IPS-20b (cell line): ENCODE measurements around the gene CREB3L2.
"Not testable (repeated sequence)": the region's sequence is repeated elsewhere in the genome, so short reads cannot be mapped to it uniquely, and the experiment has no call there.

ENCODE experiments used
- H3K27ac ChIP-seq: one replicate; pipeline ENCODE4 v1.5.1; 2013; ENCODE audit warnings: low read length
- H3K27me3 ChIP-seq: 2 replicates; pipeline ENCODE4 v1.6.1; 2013; ENCODE audit warnings: mild to moderate bottlenecking, low read length, inconsistent platforms; ENCODE audit not compliant: insufficient read depth
- H3K36me3 ChIP-seq: 2 replicates; pipeline ENCODE4 v1.6.1; 2013; ENCODE audit warnings: low read depth, mild to moderate bottlenecking, inconsistent platforms, low read length, moderate library complexity; ENCODE audit not compliant: insufficient read depth
- H3K4me1 ChIP-seq: 2 replicates; pipeline ENCODE4 v1.6.1; 2013; ENCODE audit warnings: mild to moderate bottlenecking, control low read depth, inconsistent platforms, low read length, moderate library complexity; ENCODE audit not compliant: insufficient read depth
- H3K4me3 ChIP-seq: 2 replicates; pipeline ENCODE4 v1.5.1; 2013; ENCODE audit warnings: mild to moderate bottlenecking, low read length, inconsistent platforms
- H3K9ac ChIP-seq: 2 replicates; pipeline ENCODE4 v1.6.1; 2013; ENCODE audit warnings: low read depth, mild to moderate bottlenecking, inconsistent platforms, low read length, moderate library complexity
- H3K9me3 ChIP-seq: 2 replicates; pipeline ENCODE4 v1.6.1; 2013; ENCODE audit warnings: mild to moderate bottlenecking, low read depth, low read length, inconsistent platforms; ENCODE audit not compliant: insufficient read depth

CREB3L2 gene

DNA sequence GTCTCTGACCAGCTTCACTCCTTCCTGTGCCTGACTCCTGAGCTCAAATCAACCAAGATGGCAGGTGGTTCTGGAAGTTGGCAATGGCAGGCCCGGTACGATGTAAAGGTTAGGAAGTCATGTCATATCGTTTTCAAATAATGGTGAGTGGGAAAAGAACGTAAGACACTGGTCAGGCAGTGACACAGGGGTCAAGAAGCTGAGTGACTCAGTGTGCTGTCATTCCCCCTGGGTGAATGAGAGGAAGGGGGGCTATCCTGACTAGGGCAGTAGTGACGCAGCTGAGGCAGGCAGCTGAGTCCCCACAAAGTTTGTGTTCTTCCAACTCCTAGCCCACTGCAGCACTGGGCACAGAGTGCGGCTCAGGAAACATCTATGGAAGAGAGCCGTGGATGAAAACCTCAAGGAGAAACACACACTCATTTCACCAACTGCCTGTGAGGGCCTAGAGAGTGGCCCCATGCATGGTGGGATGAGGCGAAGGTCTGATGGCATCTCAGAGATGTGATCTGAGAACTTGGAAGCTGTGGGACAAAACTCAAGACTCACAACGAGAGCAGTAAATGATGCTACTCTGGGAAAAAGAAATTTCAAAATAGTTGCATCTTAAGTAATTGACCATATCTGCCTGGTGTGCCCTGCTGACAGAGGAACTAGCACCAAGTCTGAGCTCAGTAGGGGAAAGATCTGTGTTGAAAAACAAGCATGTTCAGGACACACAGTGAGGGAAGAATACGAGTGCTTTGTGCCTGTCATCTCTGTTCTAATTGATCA lies 23.2 kb downstream of the CREB3L2 start:
- H3K4me1 ChIP-seq: peaks cover under 1% of the 10 kb centered on the region; the same call in 1 of the 2 replicates
- H3K9me3 ChIP-seq: no peaks in the 10 kb centered on the region
- no peaks in the 10 kb centered on the region; the same call in 1 of the 2 replicates for H3K36me3 ChIP-seq
- H3K27ac ChIP-seq: no peak overlapping the region
- no peak overlapping the region for H3K4me3 ChIP-seq
- H3K9ac ChIP-seq: no peak overlapping the region
- no peaks in the 10 kb centered on the region for H3K27me3 ChIP-seq

GRCh38 chr7:137977173-137977572 lies 24.7 kb downstream of the CREB3L2 start:
- H3K27me3 ChIP-seq: no peaks in the 10 kb centered on the region
- H3K9me3 ChIP-seq: no peaks in the 10 kb centered on the region
- no peak overlapping the region for H3K9ac ChIP-seq
- no peaks in the 10 kb centered on the region; the same call in 1 of the 2 replicates for H3K36me3 ChIP-seq
- H3K27ac ChIP-seq: no peak overlapping the region
- no peak overlapping the region for H3K4me3 ChIP-seq
- peaks cover 5% of the 10 kb centered on the region; the same call in 1 of the 2 replicates for H3K4me1 ChIP-seq

- peaks cover 5% of the 10 kb centered on the region; the same call in 1 of the 2 replicates for H3K4me1 ChIP-seq
- no peak overlapping the region for H3K9ac ChIP-seq
- no peak overlapping the region for H3K27ac ChIP-seq
- no peaks in the 10 kb centered on the region for H3K9me3 ChIP-seq
- no peaks in the 10 kb centered on the region; the same call in 1 of the 2 replicates for H3K36me3 ChIP-seq
- no peaks in the 10 kb centered on the region for H3K27me3 ChIP-seq
- no peak overlapping the region for H3K4me3 ChIP-seq
These were observed 25.2 kb downstream of the CREB3L2 start for GRCh38 chr7:137976696-137977095.

- no peak overlapping the region for H3K27ac ChIP-seq
- H3K4me3 ChIP-seq: no peak overlapping the region
- no peaks in the 10 kb centered on the region for H3K27me3 ChIP-seq
These were observed 25.7 kb downstream of the CREB3L2 start for GRCh38 chr7:137976232-137976631.

DNA sequence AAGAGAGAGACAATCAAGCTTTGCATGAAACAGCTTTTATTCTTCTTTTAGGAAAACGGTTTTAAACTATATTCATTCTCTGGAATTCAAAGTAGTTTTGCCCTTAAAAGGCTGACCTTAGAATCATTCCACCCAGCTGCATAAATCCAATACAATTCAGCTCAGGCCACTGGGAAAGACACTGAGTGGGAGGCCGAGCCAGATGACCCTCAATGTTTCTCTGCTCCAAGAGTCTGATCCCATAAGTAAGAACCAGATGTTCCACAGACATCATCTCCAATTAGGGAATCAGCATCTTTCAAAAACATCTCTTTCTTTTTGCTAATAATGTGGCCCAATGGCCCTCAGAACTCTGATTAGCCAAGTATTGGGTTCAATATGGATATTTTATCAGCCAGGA lies 26.1 kb downstream of the CREB3L2 start:
- Histone ChIP-seq H3K4me1 (peaks cover 5% of the 10 kb centered on the region; the same call in 1 of the 2 replicates), H3K27ac (no peak overlapping the region), H3K9me3 (no peaks in the 10 kb centered on the region), H3K27me3 (no peaks in the 10 kb centered on the region), H3K4me3 (no peak overlapping the region), H3K9ac (no peak overlapping the region), H3K36me3 (no peaks in the 10 kb centered on the region; the same call in 1 of the 2 replicates)

More at GRCh38 chr7:137976232-137976631, 25.7 kb downstream of the CREB3L2 start:
- no peaks in the 10 kb centered on the region for H3K9me3 ChIP-seq
- H3K4me1 ChIP-seq: peaks cover 5% of the 10 kb centered on the region; the same call in 1 of the 2 replicates
- no peak overlapping the region for H3K9ac ChIP-seq
- H3K36me3 ChIP-seq: no peaks in the 10 kb centered on the region; the same call in 1 of the 2 replicates

- Histone ChIP-seq H3K27ac (no peak overlapping the region), H3K4me1 (peaks cover 5% of the 10 kb centered on the region; the same call in 1 of the 2 replicates), H3K9ac (no peak overlapping the region), H3K4me3 (no peak overlapping the region), H3K27me3 (no peaks in the 10 kb centered on the region), H3K9me3 (no peaks in the 10 kb centered on the region), H3K36me3 (no peaks in the 10 kb centered on the region; the same call in 1 of the 2 replicates)
These were observed 26.7 kb downstream of the CREB3L2 start for GRCh38 chr7:137975221-137975620.

- Histone ChIP-seq H3K9me3 (no peaks in the 10 kb centered on the region), H3K27ac (no peak overlapping the region), H3K36me3 (no peaks in the 10 kb centered on the region; the same call in 1 of the 2 replicates), H3K27me3 (no peaks in the 10 kb centered on the region), H3K4me1 (peaks cover 5% of the 10 kb centered on the region; the same call in 1 of the 2 replicates), H3K9ac (no peak overlapping the region), H3K4me3 (no peak overlapping the region)
These were observed 27.1 kb downstream of the CREB3L2 start for GRCh38 chr7:137974766-137975165.

GRCh38 chr7:137970253-137970975 lies 31.5 kb downstream of the CREB3L2 start:
- H3K4me3 ChIP-seq: no peak overlapping the region
- no peaks in the 10 kb centered on the region for H3K27me3 ChIP-seq
- no peaks in the 10 kb centered on the region for H3K9me3 ChIP-seq
- H3K36me3 ChIP-seq: peaks cover 5% of the 10 kb centered on the region
- H3K4me1 ChIP-seq: peaks cover 16% of the 10 kb centered on the region
- no peak overlapping the region for H3K9ac ChIP-seq
- no peak overlapping the region for H3K27ac ChIP-seq

GRCh38 chr7:137969828-137970227 lies 32.1 kb downstream of the CREB3L2 start:
- no peak overlapping the region for H3K27ac ChIP-seq

GRCh38 chr7:137968890-137969289 lies 33.0 kb downstream of the CREB3L2 start:
- H3K27ac ChIP-seq: no peak overlapping the region
- no peak overlapping the region for H3K9ac ChIP-seq
- peaks cover 17% of the 10 kb centered on the region for H3K4me1 ChIP-seq
- H3K27me3 ChIP-seq: no peaks in the 10 kb centered on the region
- peaks cover 5% of the 10 kb centered on the region for H3K36me3 ChIP-seq
- H3K9me3 ChIP-seq: no peaks in the 10 kb centered on the region
- H3K4me3 ChIP-seq: no peak overlapping the region

More at GRCh38 chr7:137969828-137970227, 32.1 kb downstream of the CREB3L2 start:
- H3K4me1 ChIP-seq: peaks cover 17% of the 10 kb centered on the region
- H3K36me3 ChIP-seq: peaks cover 5% of the 10 kb centered on the region
- no peak overlapping the region for H3K9ac ChIP-seq
- no peaks in the 10 kb centered on the region for H3K27me3 ChIP-seq
- no peak overlapping the region for H3K4me3 ChIP-seq
- no peaks in the 10 kb centered on the region for H3K9me3 ChIP-seq

DNA sequence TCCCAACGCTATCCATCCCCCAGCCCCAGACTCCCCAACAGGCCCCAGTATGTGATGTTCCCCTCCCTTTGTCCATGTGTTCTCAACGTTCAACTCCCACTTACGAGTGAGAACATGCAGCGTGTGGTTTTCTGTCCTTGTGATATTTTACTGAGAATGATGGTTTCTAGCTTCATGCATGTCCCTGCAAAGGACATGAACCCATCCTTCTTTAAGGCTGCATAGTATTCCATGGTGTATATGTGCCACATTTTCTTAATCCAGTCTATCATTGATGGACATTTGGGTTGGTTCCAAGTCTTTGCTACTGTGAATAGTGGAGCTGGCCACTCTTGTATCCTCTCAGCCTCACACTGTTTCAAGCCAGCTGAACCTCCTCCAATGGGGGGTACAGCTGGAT lies 33.5 kb downstream of the CREB3L2 start:
- not testable (repeated sequence) for H3K9me3 ChIP-seq, H3K9ac ChIP-seq, H3K27ac ChIP-seq, H3K4me3 ChIP-seq, H3K27me3 ChIP-seq, H3K36me3 ChIP-seq
- peaks cover 14% of the 10 kb centered on the region for H3K4me1 ChIP-seq
